B cell (primary cell): Measurements from ENCODE around the gene MAP3K20. TPM values are rescaled to one million over a fixed set of nuclear protein-coding genes. Genes with fewer than 3 reads are reported as not detected.

Source experiments
- ATAC-seq: fragments of 200-7000 bp; cut with Tn5 transposase; one replicate; pipeline ENCODE4 v1.10.0; 2021; ENCODE audit warnings: low read depth, mild to moderate bottlenecking, moderate number of reproducible peaks, moderate library complexity
- CTCF ChIA-PET: fragments of 350-600 bp; sonication (Branson Sonifier 250); formaldehyde crosslinking; loops from one replicate; lab custom pipeline; 2021; ENCODE audit warnings: antibody characterized with exemption, inconsistent platforms; lab: Charles Lee
- POLR2A ChIA-PET: fragments of 350-600 bp; sonication (Branson Sonifier 250); formaldehyde crosslinking; loops from one replicate; lab custom pipeline; 2021; ENCODE audit warnings: antibody characterized with exemption; lab: Charles Lee
- DNase-seq: peaks from one replicate; pipeline ENCODE4 v3.0.0; 2013
- H2AFZ ChIP-seq: 2 replicates; pipeline ENCODE4 v1.6.1; 2012; ENCODE audit warnings: mild to moderate bottlenecking, low read depth, low read length; ENCODE audit not compliant: insufficient read depth, poor library complexity, severe bottlenecking
- H3K27ac ChIP-seq, 2 donors: 1 replicate in 1 of 2; 2 replicates in 1 of 2; pipeline ENCODE4 v1.5.1; 2012 to 2013; ENCODE audit warnings: low read length in 2 of 2, mild to moderate bottlenecking in 2 of 2, moderate library complexity in 1 of 2
- H3K27me3 ChIP-seq, 4 experiments: fragments of 200-600 bp in 1 of 4; sonication (generic) in 1 of 4; replicated peaks in 1 of 4; 1 replicate in 2 of 4; 2 replicates in 2 of 4; pipeline versions ENCODE4 v1.6.1 to v1.7.0; 2013 to 2016; ENCODE audit warnings: low read length in 3 of 4, mild to moderate bottlenecking in 2 of 4, mixed read lengths in 1 of 4, moderate library complexity in 1 of 4; ENCODE audit not compliant: insufficient read depth in 4 of 4, control insufficient read depth in 3 of 4; ENCODE audit errors: control extremely low read depth in 1 of 4
- H3K36me3 ChIP-seq, 2 experiments: replicated peaks in 1 of 2; 1 replicate in 1 of 2; 2 replicates in 1 of 2; pipeline versions ENCODE4 v1.6.1 to v1.7.1; 2013; ENCODE audit warnings: low read length in 1 of 2; ENCODE audit not compliant: insufficient read depth in 2 of 2, control insufficient read depth in 1 of 2; ENCODE audit errors: control extremely low read depth in 1 of 2, extremely low read depth in 1 of 2
- H3K4me1 ChIP-seq, 2 donors: fragments of 200-600 bp in 1 of 2; sonication (generic) in 1 of 2; 1 replicate in 1 of 2; 2 replicates in 1 of 2; pipeline versions ENCODE4 v1.5.1 to v1.6.1; 2013 to 2017; ENCODE audit warnings: low read length in 2 of 2; ENCODE audit not compliant: control insufficient read depth in 2 of 2, insufficient read depth in 2 of 2
- H3K4me2 ChIP-seq: replicated peaks from 2 replicates; pipeline ENCODE3; 2012; ENCODE audit warnings: mild to moderate bottlenecking, low read depth, low read length; ENCODE audit not compliant: poor library complexity, severe bottlenecking
- H3K4me3 ChIP-seq, 5 experiments: fragments of 200-600 bp in 1 of 5; sonication (generic) in 1 of 5; 1 replicate in 3 of 5; 2 replicates in 2 of 5; pipeline versions ENCODE4 v1.5.1 to v1.7.0; 2011 to 2016; ENCODE audit warnings: low read length in 4 of 5, mild to moderate bottlenecking in 4 of 5, low read depth in 2 of 5, control low read depth in 1 of 5, moderate library complexity in 1 of 5; ENCODE audit not compliant: insufficient read depth in 1 of 5; ENCODE audit errors: control extremely low read depth in 1 of 5, extremely low read depth in 1 of 5
- H3K79me2 ChIP-seq: fragments of 200-600 bp; sonication (generic); one replicate; pipeline ENCODE4 v1.6.0; 2016; ENCODE audit warnings: low read length; ENCODE audit not compliant: control insufficient read depth, insufficient read depth
- H3K9ac ChIP-seq: fragments of 200-600 bp; sonication (generic); 2 replicates; pipeline ENCODE4 v1.6.1; 2017; ENCODE audit warnings: mild to moderate bottlenecking, low read length, moderate library complexity
- H3K9me3 ChIP-seq, 3 donors: one replicate each; pipeline versions ENCODE4 v1.6.1 to v1.7.1; 2013; ENCODE audit warnings: low read length in 2 of 3; ENCODE audit not compliant: control insufficient read depth in 2 of 3, insufficient read depth in 1 of 3; ENCODE audit errors: control extremely low read depth in 1 of 3
- H4K20me1 ChIP-seq: 2 replicates; pipeline ENCODE4 v1.6.0; 2012; ENCODE audit warnings: mild to moderate bottlenecking, low read length; ENCODE audit not compliant: insufficient read depth, control insufficient read depth, poor library complexity, severe bottlenecking
- H3K27ac Mint-ChIP-seq: one replicate; pipeline ENCODE4 v1.8.0; 2021; ENCODE audit warnings: mixed read lengths
- H3K27me3 Mint-ChIP-seq: one replicate; pipeline ENCODE4 v1.8.0; 2021; ENCODE audit warnings: mixed read lengths
- H3K4me1 Mint-ChIP-seq: one replicate; pipeline ENCODE4 v1.8.0; 2021; ENCODE audit warnings: mixed read lengths
- H3K4me3 Mint-ChIP-seq: one replicate; pipeline ENCODE4 v1.8.0; 2021; ENCODE audit warnings: mixed read lengths
- H3K9me3 Mint-ChIP-seq: one replicate; pipeline ENCODE4 v1.8.0; 2022; ENCODE audit warnings: mixed read lengths; ENCODE audit not compliant: insufficient read depth
- CTCF ChIP-seq: fragments of 200-600 bp; IDR thresholded peaks from one replicate; pipeline ENCODE4 v1.8.0; 2022; ENCODE audit warnings: antibody characterized with exemption, mild to moderate bottlenecking
- EZH2 ChIP-seq: IDR thresholded peaks from 2 replicates; pipeline ENCODE4 v1.6.1; 2012; ENCODE audit warnings: borderline replicate concordance, low read depth, mild to moderate bottlenecking, moderate library complexity, low read length; ENCODE audit not compliant: insufficient read depth, poor library complexity, severe bottlenecking
- WGBS: methylation state at CpG from one replicate; pipeline ENCODE4 v1.1.5; 2013; ENCODE audit warnings: missing lambda C conversion rate; ENCODE audit not compliant: insufficient coverage; 5-methylcytosine and 5-hydroxymethylcytosine counted together
- intact Hi-C: fragments of 100-400 bp; cut with micrococcal nuclease; formaldehyde crosslinking; loops from one replicate; pipeline ENCODE4 v1.10.0; 2022
- polyA plus RNA-seq: library from polyadenylated mRNA; depleted of rRNA; stranded (reverse); fragments of >200 nt; gene quantifications from 2 replicates; pipeline ENCODE4 v1.2.3, GENCODE V29; 2012
- total RNA-seq, 2 donors: library from RNA; stranded (reverse); fragments of 120-200 nt in 1 of 2; gene quantifications; 1 replicate in 1 of 2; 2 replicates in 1 of 2; pipeline versions ENCODE4 v1.2.3 to v1.2.4, GENCODE V29; 2013 to 2022

Gene MAP3K20
- total and polyA plus RNA-seq, 2 donors (not counting 1 experiment from before 2014, with no cell fraction given), result 2.2 to 9.1 TPM

- Histone ChIP-seq H3K4me1 (no peaks in the 10 kb centered on the region), H3K4me2 (no peak overlapping the region), H2AFZ (no peak overlapping the region), H3K4me3 (no peak overlapping the region), H3K27ac (no peak overlapping the region), H3K79me2 (no peaks in the 10 kb centered on the region), H3K36me3 (no peaks in the 10 kb centered on the region), H3K9ac (no peak overlapping the region), H3K9me3 (no peaks in the 10 kb centered on the region), H3K27me3 (no peaks in the 10 kb centered on the region), H4K20me1 (no peaks in the 10 kb centered on the region)
- DNase-seq (no peak), ATAC-seq (no peak)
- Mint-ChIP-seq H3K27me3 (no peaks in the 10 kb centered on the region), H3K27ac (no peak overlapping the region), H3K4me3 (no peak overlapping the region), H3K9me3 (no peaks in the 10 kb centered on the region), H3K4me1 (no peaks in the 10 kb centered on the region)
- WGBS, result no CpG with 5 or more reads among the region's 2 CpGs
- ChIA-PET CTCF (interaction anchor here (0.5 kb wide), 1 partner anchor 174 kb away, joined by 3 read pairs; no protein-coding TSS in a partner anchor), POLR2A (no interaction called here)
- TF ChIP-seq CTCF (no peak), EZH2 (no peak)
- intact Hi-C loops, result no loop called here
Observed at GRCh38 chr2:173251225-173251624, 175.6 kb downstream of the MAP3K20 start.

- ATAC-seq, result no peak
- no peaks in the 10 kb centered on the region for H3K4me1 ChIP-seq
- H3K36me3 ChIP-seq, result no peaks in the 10 kb centered on the region
- H3K9me3 ChIP-seq, result no peaks in the 10 kb centered on the region
- no peak overlapping the region for H3K9ac ChIP-seq
- TF ChIP-seq EZH2 (no peak), CTCF (no peak)
- intact Hi-C loops, result no loop called here
- no peak overlapping the region for H3K4me3 Mint-ChIP-seq
- H3K27me3 Mint-ChIP-seq, result no peaks in the 10 kb centered on the region
- H2AFZ ChIP-seq, result no peak overlapping the region
- H3K27me3 ChIP-seq, result no peaks in the 10 kb centered on the region
- no peaks in the 10 kb centered on the region for H3K79me2 ChIP-seq
- no peak overlapping the region for H3K4me3 ChIP-seq
- H3K27ac Mint-ChIP-seq, result no peak overlapping the region
- H3K4me2 ChIP-seq, result no peak overlapping the region
- no peaks in the 10 kb centered on the region for H3K9me3 Mint-ChIP-seq
- CTCF ChIA-PET, result no interaction called here
- H4K20me1 ChIP-seq, result no peaks in the 10 kb centered on the region
- H3K27ac ChIP-seq, result no peak overlapping the region
- WGBS, result 96% methylated on average over 5 of the region's 5 CpGs
- no peak for DNase-seq
- POLR2A ChIA-PET, result no interaction called here
- no peaks in the 10 kb centered on the region for H3K4me1 Mint-ChIP-seq
Observed at GRCh38 chr2:173252581-173252980, 176.9 kb downstream of the MAP3K20 start.
